ENCODE results near the gene TIGD1.

TIGD1 gene

GRCh38 chr2:232580648-232580981 is 30.3 kb upstream of the TIGD1 start:
- TF ChIP-seq CTCF (IDR thresholded peaks at IDR 0.05; ENCODE audit: control insufficient read depth, insufficient read depth, low read depth, low read length, missing control alignments) = no peak
- H3K4me3 ChIP-seq (ENCODE audit: control insufficient read depth, low read depth, low read length) = no peak overlapping the region
- DNase-seq (ENCODE audit: low read depth) = no peak

- no peak for TF ChIP-seq CTCF (IDR thresholded peaks at IDR 0.05; ENCODE audit: control insufficient read depth, insufficient read depth, low read depth, low read length, missing control alignments)
- H3K4me3 ChIP-seq (ENCODE audit: control insufficient read depth, low read depth, low read length) = no peak overlapping the region
- DNase-seq (ENCODE audit: low read depth) = no peak
These were observed 28.3 kb upstream of the TIGD1 start for GRCh38 chr2:232578626-232579025.

GRCh38 chr2:232577841-232578240 is 27.5 kb upstream of the TIGD1 start:
- DNase-seq (ENCODE audit: low read depth) = no peak
- no peak overlapping the region for H3K4me3 ChIP-seq (ENCODE audit: control insufficient read depth, low read depth, low read length)
- TF ChIP-seq CTCF (IDR thresholded peaks at IDR 0.05; ENCODE audit: control insufficient read depth, insufficient read depth, low read depth, low read length, missing control alignments) = no peak

- no peak for TF ChIP-seq CTCF (IDR thresholded peaks at IDR 0.05; ENCODE audit: control insufficient read depth, insufficient read depth, low read depth, low read length, missing control alignments)
- no peak for DNase-seq (ENCODE audit: low read depth)
- H3K4me3 ChIP-seq (ENCODE audit: control insufficient read depth, low read depth, low read length) = no peak overlapping the region
These were observed 26.6 kb upstream of the TIGD1 start for GRCh38 chr2:232576995-232577394.

GRCh38 chr2:232575404-232575746 is 25.0 kb upstream of the TIGD1 start:
- TF ChIP-seq CTCF (IDR thresholded peaks at IDR 0.05; ENCODE audit: control insufficient read depth, insufficient read depth, low read depth, low read length, missing control alignments) = no peak
- no peak overlapping the region for H3K4me3 ChIP-seq (ENCODE audit: control insufficient read depth, low read depth, low read length)
- no peak for DNase-seq (ENCODE audit: low read depth)

- DNase-seq (ENCODE audit: low read depth) = no peak
- no peak overlapping the region for H3K4me3 ChIP-seq (ENCODE audit: control insufficient read depth, low read depth, low read length)
- no peak for TF ChIP-seq CTCF (IDR thresholded peaks at IDR 0.05; ENCODE audit: control insufficient read depth, insufficient read depth, low read depth, low read length, missing control alignments)
These were observed 24.5 kb upstream of the TIGD1 start for GRCh38 chr2:232574674-232575403.

Data from AG09309 (cell line).